ENCODE data around the gene MYADML2.

- TF ChIP-seq CTCF (IDR thresholded peaks at IDR 0.05): no peak
- no peak for TF ChIP-seq POLR2A (IDR thresholded peaks at IDR 0.05)
Measured at GRCh38 chr17:81947189-81947588, at the start of gene MYADML2.
